ENCODE data around the gene RBM28. TPM values are rescaled to one million over a fixed set of nuclear protein-coding genes. Genes with fewer than 3 reads are reported as not detected.

The RBM28 gene
- total RNA-seq, 1 donor from 2014 or later = 48.8 TPM

GRCh38 chr7:128262273-128263028 is 81.3 kb downstream of the RBM28 start:
- no peak for DNase-seq (ENCODE audit: low spot score)

- no peak for DNase-seq (ENCODE audit: low spot score)
Observed at GRCh38 chr7:128260069-128260795, 83.5 kb downstream of the RBM28 start.

DNA sequence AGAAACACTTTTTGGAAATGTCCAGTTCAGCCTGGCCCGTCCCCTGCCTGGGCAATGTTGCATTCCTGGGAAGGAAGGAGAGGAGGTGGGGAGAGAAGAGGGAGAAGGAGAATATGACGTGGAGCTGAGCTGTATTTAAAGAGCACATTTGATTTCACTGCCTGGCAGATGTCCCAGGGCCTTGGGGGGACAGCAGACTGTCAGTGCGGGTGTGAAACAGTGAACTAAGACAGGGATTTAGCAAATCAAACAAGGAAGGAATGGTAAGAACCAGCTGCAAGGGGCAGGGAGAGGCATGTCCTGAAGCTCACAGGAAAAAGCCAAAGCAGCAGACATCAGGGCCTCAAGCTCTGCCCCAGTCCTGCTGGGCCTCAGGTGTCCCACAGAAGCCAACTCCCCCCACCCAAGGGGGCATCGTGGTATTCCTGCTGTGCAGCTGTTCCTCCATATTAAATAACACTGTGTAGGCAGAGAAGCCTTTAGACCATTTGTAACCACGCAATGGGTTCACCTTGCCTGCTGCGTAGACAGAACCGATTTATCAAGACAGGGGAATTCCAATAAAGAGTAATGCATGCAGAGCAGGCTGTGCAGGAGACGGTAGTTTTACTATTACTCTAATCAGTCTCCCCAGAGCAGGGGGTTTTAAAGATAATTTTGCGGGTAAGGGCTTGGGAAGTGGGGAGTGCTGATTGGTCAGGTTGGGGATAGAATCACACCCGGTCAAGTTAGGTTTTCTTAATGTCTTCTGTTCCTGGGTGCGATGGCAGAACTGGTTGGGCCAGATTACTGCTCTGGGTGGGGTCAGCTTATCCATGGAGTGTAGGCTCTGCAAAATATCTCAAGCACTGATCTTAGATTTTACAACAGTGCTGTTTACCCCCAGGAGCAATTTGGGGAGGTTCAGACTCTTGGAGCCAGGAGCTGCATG is 84.3 kb downstream of the RBM28 start:
- DNase-seq (ENCODE audit: low spot score) = peak; percentile 81

GRCh38 chr7:128257458-128257857 is 86.2 kb downstream of the RBM28 start:
- no peak for DNase-seq (ENCODE audit: low spot score)

DNA sequence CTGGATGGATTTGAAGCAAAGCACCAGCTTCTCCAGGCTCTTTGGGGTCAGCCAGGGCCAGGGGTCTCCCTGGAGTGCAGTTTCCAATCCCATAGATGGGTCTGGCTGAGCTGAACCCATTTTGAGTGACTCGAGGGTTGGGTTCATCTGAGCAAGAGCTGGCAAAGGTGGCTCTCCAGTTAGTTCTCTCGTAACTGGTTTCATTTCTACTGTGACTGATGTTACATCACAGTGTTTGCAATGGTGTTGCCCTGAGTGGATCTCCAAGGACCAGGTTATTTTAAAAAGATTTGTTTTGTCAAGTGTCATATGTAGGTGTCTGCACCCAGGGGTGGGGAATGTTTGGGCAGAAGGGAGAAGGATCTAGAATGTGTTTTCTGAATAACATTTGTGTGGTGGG is 88.4 kb downstream of the RBM28 start:
- DNase-seq (ENCODE audit: low spot score) = no peak

DNA sequence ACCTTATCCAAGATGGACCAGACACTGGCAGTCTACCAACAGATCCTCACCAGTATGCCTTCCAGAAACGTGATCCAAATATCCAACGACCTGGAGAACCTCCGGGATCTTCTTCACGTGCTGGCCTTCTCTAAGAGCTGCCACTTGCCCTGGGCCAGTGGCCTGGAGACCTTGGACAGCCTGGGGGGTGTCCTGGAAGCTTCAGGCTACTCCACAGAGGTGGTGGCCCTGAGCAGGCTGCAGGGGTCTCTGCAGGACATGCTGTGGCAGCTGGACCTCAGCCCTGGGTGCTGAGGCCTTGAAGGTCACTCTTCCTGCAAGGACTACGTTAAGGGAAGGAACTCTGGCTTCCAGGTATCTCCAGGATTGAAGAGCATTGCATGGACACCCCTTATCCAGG is 89.2 kb downstream of the RBM28 start:
- no peak for DNase-seq (ENCODE audit: low spot score)

GRCh38 chr7:128253701-128254100 is 90.0 kb downstream of the RBM28 start:
- DNase-seq (ENCODE audit: low spot score) = no peak

GRCh38 chr7:128251337-128251736 is 92.4 kb downstream of the RBM28 start:
- no peak for DNase-seq (ENCODE audit: low spot score)

Other genes starting within 250 kb of the RBM28 start
- gene LEP, start 102.6 kb downstream of the RBM28 start, total RNA-seq = 0.89 TPM
- gene PRRT4, start 17.8 kb upstream of the RBM28 start, total RNA-seq = 0.49 TPM
- gene IMPDH1, start 66.1 kb upstream of the RBM28 start, total RNA-seq = 40.2 TPM
- gene HILPDA, start 112.0 kb upstream of the RBM28 start, total RNA-seq = 22.3 TPM
- 32.4 TPM for gene METTL2B, start 132.8 kb upstream of the RBM28 start, total RNA-seq